ENCODE results near the gene LHPP. TPM values are rescaled to one million over a fixed set of nuclear protein-coding genes. Genes with fewer than 3 reads are reported as not detected.
A peak's percentile ranks its signal among the peaks of the same experiment; 100 is the strongest.

Gene LHPP
- total RNA-seq, 2 experiments from 2014 or later = 15.3 to 19.6 TPM

GRCh38 chr10:124640538-124641231, 179.1 kb downstream of the LHPP start:
- Mint-ChIP-seq H3K9me3 (no peaks in the 10 kb centered on the region), H3K4me1 (ENCODE audit: low read depth) (peaks cover 86% of the 10 kb centered on the region), H3K27ac (peak overlapping the region; percentile 95), H3K4me3 (peak overlapping the region; percentile 46), H3K27me3 (no peaks in the 10 kb centered on the region), H3K36me3 (ENCODE audit: low read depth) (peaks cover 6% of the 10 kb centered on the region)
- DNase-seq (peak in 4 of 14 experiments; percentile 39 to 58 (median 48)), ATAC-seq (ENCODE audit: poor library complexity) (peak; percentile 25)
- intact Hi-C loops (cut with DNase I, micrococcal nuclease) = loop anchor here in 1 of 2 experiments (10.0 kb wide), 1 partner anchor 106 kb away; no protein-coding TSS in a partner anchor
- TF ChIP-seq, protein P1, sequence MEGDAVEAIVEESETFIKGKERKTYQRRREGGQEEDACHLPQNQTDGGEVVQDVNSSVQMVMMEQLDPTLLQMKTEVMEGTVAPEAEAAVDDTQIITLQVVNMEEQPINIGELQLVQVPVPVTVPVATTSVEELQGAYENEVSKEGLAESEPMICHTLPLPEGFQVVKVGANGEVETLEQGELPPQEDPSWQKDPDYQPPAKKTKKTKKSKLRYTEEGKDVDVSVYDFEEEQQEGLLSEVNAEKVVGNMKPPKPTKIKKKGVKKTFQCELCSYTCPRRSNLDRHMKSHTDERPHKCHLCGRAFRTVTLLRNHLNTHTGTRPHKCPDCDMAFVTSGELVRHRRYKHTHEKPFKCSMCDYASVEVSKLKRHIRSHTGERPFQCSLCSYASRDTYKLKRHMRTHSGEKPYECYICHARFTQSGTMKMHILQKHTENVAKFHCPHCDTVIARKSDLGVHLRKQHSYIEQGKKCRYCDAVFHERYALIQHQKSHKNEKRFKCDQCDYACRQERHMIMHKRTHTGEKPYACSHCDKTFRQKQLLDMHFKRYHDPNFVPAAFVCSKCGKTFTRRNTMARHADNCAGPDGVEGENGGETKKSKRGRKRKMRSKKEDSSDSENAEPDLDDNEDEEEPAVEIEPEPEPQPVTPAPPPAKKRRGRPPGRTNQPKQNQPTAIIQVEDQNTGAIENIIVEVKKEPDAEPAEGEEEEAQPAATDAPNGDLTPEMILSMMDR (IDR thresholded peaks at IDR 0.05) = no peak
- Histone ChIP-seq H3K4me3 (ENCODE audit: low read length) (peak overlapping the region; percentile 15), H3K36me3 (ENCODE audit: insufficient read depth, low read length) (peaks cover 22% of the 10 kb centered on the region), H3K4me1 (ENCODE audit: insufficient read depth, low read length) (peaks cover 100% of the 10 kb centered on the region), H3K27me3 (ENCODE audit: control insufficient read depth in 1 of 2, insufficient read depth in 2 of 2, low read length in 2 of 2) (no peaks in the 10 kb centered on the region), H3K9me3 (ENCODE audit: control insufficient read depth in 1 of 2, insufficient read depth in 1 of 2, low read length in 2 of 2) (no peaks in the 10 kb centered on the region), H3K27ac (ENCODE audit: low read depth in 1 of 2, low read length in 2 of 2) (peak overlapping the region; percentile 43 to 49)
- ChIA-PET CTCF (no interaction called here), POLR2A (interaction anchor here (0.5 to 4.7 kb wide), 3 partner anchors 7 to 82 kb away, joined by 3 to 25 read pairs (median 3); no protein-coding TSS in a partner anchor)

DNA sequence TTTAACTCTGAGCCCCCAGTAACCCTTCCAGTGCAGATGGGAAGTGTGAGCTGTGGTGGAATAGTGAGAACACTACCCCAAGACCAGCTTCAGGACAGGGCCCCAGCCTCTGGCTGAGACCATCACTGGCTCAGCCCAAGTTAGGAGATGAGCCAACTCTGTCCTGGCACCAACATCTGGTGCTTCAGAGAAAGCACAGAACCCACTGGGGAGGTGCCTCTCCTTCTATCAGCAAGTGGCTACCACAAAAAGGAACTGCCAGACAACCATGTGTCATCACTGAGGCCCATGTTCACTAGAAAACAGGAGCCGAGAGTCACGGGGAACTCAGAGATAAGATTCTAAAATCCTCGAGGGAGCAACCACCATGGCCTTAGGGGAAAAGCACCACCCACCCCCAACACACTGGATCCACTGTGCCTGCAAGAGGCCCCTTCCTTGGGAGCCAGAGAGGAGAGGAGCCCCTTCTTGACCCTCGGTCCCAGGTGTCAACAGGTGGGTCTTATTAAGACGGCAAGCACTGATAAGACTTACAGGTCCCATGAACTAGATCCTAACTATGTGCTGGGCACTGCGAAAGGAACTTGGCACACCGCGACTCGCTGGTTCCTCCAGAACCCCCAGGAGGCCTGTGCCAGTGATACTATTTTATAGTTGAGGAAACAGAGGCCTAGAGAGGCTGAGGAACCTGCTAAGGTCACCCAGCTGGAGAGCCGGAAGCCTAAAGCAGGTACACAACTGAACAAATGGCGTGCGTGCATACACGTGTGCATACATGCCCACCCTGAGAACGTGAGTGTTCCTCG, 179.9 kb downstream of the LHPP start:
- CTCF ChIA-PET = no interaction called here
- H3K27me3 ChIP-seq (ENCODE audit: control insufficient read depth in 1 of 2, insufficient read depth in 2 of 2, low read length in 2 of 2) = no peaks in the 10 kb centered on the region
- POLR2A ChIA-PET = interaction anchor here (0.5 kb wide), 1 partner anchor 8 kb away, joined by 3 read pairs; no protein-coding TSS in a partner anchor

More for the DNA sequence above, 179.9 kb downstream of the LHPP start:
- Histone ChIP-seq H3K9me3 (ENCODE audit: control insufficient read depth in 1 of 2, insufficient read depth in 1 of 2, low read length in 2 of 2) (no peaks in the 10 kb centered on the region), H3K4me3 (ENCODE audit: low read length) (peak overlapping the region; percentile 3), H3K36me3 (ENCODE audit: insufficient read depth, low read length) (peaks cover 22% of the 10 kb centered on the region), H3K4me1 (ENCODE audit: insufficient read depth, low read length) (peaks cover 100% of the 10 kb centered on the region), H3K27ac (ENCODE audit: low read depth in 1 of 2, low read length in 2 of 2) (peak overlapping the region; percentile 43 to 49)
- Mint-ChIP-seq H3K4me3 (peak overlapping the region; percentile 46), H3K9me3 (no peaks in the 10 kb centered on the region), H3K36me3 (ENCODE audit: low read depth) (peaks cover 6% of the 10 kb centered on the region), H3K27ac (peak overlapping the region; percentile 95), H3K27me3 (no peaks in the 10 kb centered on the region), H3K4me1 (ENCODE audit: low read depth) (peaks cover 86% of the 10 kb centered on the region)
- peak; percentile 77 for ATAC-seq (ENCODE audit: poor library complexity)
- DNase-seq = peak in 12 of 14 experiments; percentile 26 to 77 (median 47)
- intact Hi-C loops (cut with DNase I, micrococcal nuclease) = loop anchor here in 1 of 2 experiments (10.0 kb wide), 1 partner anchor 107 kb away; no protein-coding TSS in a partner anchor
- TF ChIP-seq, protein P1 (IDR thresholded peaks at IDR 0.05) = no peak

Measured in CD4-positive, alpha-beta T cell (primary cell).